HG02870 (cell line): ENCODE results near the gene INPP1.
"Not testable (repeated sequence)": the region's sequence is repeated elsewhere in the genome, so short reads cannot be mapped to it uniquely, and the experiment has no call there.

Experiments
- ATAC-seq: cut with Tn5 transposase; IDR thresholded peaks from one replicate; pipeline ENCODE4 v1.9.1; 2021; ENCODE audit warnings: mild to moderate bottlenecking, moderate library complexity; ENCODE audit not compliant: unreplicated experiment

Gene INPP1

DNA sequence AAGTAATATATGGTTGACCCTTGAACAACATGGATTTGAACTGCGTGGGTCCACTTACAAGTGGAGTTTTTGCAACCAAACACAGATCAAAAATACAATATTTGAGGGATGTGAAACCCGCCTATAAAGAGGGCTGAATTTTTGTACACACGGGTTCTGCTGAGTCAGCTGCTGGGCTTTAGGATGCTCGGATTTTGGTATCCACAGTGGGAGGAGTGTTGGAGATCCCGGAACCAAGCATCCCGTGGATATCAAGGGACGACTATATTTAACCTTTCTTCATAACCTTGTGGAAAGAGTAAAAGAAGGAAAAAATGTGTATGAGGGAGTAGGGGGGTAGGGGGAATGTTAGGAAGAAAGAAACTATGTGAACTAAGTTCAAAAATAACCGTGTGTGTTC is 10.0 kb upstream of the INPP1 start:
- no peak for ATAC-seq

DNA sequence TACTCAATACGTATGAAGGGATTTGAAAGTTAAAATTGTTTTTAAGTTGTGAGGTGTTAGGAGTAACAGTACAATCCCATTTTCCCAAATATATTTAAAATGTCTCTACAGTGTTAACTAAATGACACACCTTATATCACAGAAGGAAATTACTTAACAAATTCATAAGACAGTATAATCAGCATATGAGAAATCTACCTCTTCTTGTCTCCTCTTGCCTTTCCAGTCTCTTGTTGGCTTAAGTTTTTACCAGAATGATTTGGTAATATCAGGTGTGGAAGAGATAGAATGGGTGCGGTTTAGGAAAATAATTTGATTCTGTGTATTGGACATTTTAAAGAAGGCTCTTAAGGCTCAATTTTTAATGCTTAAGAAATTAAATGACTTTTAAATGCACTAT is 9.5 kb upstream of the INPP1 start:
- ATAC-seq = no peak

DNA sequence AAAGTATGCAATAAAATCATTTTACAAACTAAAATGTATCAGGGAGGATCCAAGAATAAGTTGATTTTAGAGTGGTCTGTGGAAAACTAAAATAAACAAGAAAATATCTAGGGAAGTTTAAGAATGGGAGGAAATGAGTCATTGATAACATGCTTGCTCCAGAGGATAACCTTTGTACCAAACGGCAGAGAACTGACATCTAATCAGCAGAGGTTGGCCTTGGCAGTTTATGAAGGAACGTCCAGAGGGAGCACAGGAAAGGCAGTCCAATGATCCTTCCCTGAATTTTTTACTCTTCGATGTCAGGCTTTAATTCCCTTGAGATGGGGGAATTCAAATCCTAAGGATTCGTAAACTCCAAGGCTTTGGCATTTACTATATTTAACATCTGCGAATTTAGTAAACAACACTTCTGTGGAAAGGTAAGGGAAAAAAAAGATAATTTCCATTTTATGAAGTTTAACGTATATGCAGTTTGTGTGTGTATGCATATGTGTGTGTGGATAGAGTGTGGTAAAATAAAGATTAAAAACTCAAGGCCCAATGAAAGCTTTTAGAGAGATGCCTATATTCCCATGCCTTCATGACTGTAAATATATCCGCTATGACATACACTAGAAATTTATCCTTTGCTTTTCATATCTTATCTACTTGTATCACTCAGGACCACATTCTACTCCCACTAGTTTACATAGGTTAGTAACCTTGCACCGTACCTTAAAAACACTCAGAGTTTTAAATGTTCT is 8.7 kb upstream of the INPP1 start:
- no peak for ATAC-seq

DNA sequence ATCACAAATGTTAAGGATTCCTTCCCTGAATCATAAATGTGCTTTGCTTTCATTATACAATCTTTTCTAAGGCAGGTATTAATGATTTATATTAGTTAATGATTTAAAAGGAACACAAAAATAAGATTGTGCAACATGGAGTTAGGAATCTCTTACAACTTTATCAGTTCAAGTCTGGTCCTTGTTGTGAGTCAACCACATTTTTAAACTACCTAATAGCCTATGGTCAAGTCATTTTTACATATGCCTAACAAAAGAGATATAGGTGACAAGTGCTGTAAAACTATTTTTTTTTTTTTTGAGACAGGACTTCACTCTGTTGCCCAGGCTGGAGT is 8.2 kb upstream of the INPP1 start:
- ATAC-seq = no peak

DNA sequence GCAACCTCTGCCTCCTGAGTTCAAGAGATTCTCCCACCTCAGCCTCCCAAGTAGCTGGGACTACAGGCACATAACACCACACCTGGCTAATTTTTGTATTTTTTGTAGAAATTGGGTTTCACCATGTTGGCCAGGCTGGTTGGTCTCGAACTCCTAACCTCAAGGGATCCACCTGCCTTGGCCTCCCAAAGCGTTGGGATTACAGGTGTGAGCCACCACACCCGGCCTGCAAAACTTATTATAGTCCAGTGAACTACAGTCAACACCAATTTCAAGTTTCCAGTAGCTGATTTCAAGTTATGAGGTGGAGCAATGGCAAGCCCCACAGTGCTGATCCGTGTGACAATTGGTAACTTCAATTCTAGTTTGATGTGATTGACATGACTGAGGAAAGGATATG is 7.8 kb upstream of the INPP1 start:
- not testable (repeated sequence) for ATAC-seq

DNA sequence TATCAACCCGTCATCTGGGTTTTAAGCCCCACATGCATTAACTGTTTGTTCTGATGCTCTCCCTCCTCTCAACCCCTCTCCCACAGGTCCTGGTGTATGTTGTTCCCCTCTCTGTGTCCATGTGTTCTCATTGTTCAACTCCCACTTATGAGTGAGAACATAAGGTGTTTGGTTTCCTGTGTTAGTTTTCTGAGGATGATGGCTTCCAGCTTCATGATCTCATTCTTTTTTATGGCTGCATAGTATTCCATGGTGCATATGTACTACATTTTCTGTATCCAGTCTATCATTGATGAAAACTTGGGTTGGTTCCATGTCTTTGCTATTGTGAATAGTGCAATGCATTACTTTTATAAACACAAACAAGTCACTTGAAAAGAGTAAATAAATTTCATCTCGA is 7.0 kb upstream of the INPP1 start:
- no peak for ATAC-seq

DNA sequence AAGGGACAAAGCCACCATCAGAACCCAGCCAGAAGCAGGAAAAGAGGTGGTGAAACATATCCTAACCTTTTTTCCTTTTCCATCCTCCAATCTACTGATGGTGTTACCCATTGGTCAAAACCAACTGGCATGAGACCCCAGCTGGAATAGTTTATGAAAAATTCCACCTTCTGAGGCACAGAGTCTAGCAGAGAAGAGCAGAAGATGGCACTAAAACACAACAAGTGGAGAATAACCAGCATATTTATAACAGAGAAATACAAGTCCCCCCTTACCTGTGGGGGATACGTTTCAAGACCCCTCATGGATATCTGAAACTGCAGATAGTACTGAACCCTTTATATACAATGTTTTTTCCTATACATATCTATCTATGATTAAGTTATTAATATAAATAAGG is 4.9 kb upstream of the INPP1 start:
- ATAC-seq = no peak

DNA sequence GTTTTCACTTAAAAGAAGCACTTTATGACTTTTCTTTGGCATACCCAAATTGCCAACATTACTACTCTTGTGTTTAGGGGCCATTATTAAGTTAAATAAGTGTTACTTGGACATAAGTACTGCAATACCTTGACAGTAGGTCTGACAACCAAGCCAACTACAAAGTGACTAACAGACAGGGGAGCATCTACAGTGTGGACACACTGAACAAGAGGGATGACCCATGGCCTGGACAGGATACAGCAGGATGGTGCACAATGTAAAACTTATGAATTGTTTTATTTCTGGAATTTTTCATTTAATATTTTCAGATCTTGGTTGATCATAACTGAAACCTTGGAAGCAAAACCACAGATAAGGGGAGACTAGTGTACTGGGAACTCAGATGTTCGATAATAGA is 4.0 kb upstream of the INPP1 start:
- no peak for ATAC-seq

DNA sequence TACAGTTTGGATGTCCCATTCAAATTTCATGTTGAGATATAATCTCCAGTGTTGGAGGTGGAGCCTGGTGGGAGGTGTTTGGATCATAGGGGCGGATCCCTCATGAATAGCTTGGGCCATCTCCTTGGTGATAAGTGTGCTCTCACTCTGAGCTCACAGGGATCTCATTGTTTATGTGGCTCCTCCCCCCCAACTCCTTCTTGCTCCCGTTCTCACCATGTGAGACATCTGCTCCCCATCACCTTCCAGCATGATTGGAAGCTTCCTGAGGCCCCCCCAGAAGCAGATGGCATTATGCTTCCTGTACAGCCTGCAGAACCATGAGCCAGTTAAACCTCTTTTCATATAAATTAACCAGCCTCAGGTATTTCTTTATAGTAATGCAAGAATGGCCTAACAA is 3.0 kb upstream of the INPP1 start:
- no peak for ATAC-seq

DNA sequence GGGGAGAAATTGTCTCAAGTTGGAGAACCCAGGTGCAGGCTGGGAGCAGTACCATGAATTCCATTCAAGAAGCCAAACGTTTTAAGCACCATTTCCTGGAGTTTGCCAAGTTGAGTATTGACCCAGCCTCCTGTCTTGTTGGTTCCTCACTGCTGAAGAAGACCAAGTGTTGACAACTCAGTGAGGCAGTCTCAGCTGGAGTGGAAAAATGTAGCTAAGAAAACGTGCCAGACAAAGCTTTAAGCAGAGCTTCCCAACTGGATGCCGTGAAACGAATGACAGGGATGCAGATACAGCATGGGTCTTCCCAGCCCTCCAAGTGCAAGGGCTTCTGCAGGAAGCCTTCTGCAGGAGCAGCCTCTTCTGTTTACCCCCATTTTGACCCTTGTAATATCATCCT is 778 bp upstream of the INPP1 start:
- no peak for ATAC-seq

DNA sequence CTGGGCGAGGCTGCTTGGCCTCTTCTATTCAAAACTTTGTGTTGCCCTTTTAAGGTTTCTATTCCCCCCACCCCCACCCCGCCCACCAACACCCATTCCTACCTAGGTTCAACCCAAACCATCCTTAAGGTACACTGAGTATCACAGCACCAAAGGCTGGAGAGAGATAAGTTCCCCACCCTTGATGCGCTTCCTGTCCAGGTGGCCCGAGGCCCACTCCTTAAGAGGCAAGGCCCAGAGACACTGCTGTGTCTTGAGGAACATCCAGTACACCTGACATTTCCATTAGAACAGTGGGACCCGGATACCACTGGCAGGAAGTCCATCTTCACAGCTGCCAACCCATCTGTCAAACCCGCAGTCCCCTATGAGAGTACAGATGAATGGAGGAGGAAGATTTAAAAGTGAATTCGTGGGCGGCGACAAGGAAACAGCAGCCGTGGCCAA is 277 bp upstream of the INPP1 start:
- ATAC-seq = no peak

DNA sequence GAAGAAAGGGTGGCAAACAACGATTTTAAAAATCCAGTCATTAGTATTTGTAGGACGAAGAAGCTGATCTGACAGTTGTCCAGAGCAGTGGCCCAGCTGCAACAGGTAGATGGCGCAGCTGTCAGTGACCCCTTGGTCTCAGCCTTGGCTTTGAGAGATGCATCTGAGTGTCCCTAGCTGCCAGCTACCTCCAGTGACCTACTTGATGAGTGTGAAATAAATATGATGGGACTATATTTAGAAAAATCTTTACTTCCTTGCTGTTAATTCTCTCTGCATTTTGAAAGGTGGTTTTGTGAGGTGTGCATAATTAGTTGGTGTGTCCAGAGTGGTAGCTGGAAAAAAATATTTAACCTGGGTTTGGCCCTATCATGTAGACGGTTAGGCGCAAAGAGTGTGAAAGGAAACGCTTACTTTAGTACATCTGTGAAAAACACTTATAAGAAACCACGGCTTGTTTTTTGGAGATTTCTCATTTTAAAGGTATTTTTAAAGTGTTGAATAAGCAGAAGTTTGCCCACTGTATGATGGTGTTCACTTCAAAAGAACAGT is 963 bp downstream of the INPP1 start:
- ATAC-seq = peak; percentile 65

DNA sequence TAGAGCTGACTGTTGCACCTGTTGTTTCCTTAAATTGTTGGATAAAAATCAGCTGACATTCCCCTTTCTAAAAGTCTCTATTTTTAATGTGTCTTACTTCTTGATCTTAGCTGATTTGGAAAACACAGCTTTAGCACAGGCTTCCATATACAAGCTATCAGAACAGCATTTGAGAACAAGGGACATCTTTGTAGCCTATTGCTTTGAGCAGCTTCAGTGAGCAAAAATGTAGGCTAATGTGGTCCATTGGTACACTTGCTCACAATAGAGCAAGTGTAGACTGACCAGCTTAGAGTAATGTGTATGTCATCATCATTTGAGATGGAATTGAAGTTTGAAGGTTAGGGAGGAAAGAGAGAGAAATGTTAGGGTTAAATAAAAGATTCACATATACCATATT is 7.0 kb downstream of the INPP1 start:
- no peak for ATAC-seq

DNA sequence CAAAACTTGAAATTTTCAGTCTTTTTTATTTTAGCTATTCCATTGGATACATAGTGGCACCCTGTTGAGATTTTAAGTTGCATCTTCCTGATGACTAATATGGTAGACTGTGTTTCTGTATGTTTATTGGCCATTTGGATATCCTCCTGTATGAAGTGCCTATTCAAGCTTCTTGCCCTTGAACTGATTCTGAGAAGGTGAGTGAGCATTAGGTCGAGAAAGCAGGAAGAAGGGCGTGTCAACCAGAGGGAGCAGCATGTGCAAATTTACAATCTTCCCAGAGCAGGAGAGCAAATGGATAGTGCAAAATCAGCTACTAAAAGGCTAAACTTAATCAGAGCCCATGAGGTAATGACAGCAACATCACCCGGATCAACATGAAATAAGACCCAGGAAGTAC is 8.6 kb downstream of the INPP1 start:
- ATAC-seq = no peak

DNA sequence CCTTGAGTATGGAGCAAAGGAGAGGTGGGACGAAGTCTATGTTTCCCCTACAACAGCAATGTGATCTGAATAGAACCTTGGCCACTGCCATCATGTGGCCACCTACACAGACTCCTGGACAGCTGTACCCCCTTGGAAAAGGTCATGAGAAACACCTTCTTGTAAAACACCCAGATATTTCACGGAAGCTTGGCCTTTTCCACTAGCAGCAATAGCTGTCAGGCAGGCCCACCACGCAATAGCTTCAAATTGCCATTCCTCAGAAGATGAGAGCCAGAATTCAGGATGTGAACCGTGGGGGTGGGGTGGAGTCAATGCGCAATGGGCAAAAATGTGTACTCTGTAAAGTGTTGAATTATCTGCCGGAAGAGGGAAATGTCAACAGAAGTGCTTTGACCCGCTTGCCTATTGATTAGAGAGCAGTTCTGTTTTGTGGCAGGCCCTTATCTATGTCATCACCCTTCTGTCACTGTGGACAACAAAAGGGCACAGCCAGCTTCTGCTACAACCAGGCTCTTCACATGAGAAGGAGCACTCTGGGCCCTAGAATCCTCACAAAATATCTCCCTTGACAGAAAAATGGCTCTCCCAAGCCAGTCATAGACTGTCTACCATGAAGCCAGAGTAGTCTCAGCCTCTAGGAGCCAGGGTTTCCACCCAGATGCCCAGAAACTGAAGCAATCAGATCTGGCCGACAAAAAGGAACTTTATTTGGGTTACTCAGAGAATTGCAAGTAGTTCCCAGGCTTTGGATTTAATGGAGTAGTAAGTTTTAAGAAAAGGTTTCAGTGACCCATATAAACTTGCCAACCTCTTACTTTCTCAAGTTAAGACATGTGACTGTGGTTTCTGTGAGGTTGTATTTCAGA is 9.5 kb downstream of the INPP1 start:
- ATAC-seq = no peak

DNA sequence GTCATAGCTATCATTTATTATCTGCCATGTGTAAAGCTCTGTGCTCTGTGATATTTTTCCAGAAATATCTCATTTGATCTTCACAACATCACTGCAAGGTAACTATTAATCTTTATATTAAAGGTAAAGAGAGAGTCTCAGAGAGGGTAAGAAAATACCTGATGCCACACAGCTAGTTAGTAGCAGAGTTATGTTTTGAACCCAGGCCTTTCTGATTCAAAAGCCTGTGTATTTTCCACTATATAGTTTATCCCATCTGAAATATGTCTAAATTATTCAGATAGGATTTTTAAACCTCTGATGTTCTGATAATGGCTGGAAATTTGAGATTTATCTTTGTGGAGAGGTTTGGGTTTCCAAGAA is 10.1 kb downstream of the INPP1 start:
- no peak for ATAC-seq

DNA sequence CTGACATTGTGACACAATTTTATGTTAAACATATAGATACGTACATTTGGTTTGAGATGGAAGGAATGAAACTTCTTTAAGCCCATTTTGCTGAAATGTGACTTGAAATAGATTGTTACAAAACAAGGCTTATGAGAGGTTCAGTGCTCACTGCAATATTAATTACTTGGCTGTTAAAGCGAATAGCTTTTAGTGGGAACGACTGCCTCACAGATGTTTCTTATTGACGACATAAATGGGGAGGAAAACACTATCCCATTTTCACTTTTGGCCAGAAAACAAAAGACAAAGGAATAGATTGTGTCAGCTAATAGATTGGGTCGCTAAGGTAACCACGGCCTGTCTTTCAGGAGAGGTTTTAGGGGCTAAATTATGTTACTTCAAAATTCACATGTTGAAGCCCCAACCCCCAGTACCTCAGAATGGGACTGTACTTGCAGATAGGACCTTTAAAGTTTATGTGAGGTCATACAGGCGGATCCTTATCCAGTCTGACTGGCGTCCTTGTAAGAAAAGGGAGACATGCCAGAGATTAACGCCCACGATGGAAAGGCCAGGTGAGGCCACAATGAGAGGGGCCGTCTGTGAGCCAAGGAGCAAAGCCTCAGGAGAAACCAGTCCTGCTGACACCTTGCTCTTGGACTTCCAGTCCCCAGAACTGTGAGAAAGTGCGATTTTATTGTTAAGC is 10.8 kb downstream of the INPP1 start:
- ATAC-seq = no peak

DNA sequence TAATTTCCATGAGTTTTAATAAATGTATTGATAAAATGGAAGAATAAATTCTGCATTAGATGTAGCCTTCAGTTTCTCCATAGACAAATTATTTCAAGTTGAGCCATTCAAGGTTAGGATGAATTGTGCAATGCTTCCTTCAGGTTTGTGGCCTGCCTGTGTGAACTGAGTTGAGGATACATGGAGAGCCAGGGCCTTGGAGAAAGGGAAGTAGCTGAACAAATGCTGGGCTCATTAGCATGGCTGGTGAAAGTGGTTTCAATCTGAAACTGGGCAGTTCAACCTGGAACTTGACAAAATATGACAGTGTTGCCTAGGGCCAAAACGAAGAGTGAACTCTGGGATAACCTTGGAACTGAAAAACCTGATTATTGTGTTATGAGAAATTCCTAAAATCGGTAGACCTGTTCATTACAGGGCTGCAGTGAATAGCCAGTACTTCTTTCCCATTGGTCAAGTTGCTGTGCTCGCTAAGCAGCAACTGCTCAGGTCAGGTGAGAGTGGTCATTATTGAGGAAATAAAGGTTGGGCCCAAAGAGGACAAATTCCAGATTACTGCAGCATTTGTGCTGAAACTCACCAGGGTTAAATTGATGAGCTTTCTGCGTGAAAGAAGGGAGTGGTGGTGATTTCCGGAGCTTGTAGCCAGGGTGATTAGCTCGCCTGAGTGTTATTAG is 12.7 kb downstream of the INPP1 start:
- no peak for ATAC-seq

DNA sequence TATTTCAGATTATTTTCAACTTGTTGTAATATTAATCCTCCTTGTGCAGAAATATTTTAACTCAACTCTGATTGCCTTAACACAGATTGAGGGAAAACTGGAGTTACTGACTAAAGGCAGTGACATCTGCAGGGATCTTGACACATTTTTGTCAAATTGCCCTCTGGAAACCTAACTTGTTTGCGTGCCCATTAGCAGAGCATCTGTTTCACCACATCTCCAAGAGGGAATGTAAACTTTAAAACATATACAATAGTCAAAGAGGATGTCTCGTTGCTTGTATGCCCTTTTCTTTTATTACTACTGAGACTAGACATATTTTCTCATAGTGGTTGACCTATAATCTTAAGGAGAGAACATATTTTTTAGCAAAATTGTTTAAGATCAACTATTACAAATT is 14.2 kb downstream of the INPP1 start:
- no peak for ATAC-seq

DNA sequence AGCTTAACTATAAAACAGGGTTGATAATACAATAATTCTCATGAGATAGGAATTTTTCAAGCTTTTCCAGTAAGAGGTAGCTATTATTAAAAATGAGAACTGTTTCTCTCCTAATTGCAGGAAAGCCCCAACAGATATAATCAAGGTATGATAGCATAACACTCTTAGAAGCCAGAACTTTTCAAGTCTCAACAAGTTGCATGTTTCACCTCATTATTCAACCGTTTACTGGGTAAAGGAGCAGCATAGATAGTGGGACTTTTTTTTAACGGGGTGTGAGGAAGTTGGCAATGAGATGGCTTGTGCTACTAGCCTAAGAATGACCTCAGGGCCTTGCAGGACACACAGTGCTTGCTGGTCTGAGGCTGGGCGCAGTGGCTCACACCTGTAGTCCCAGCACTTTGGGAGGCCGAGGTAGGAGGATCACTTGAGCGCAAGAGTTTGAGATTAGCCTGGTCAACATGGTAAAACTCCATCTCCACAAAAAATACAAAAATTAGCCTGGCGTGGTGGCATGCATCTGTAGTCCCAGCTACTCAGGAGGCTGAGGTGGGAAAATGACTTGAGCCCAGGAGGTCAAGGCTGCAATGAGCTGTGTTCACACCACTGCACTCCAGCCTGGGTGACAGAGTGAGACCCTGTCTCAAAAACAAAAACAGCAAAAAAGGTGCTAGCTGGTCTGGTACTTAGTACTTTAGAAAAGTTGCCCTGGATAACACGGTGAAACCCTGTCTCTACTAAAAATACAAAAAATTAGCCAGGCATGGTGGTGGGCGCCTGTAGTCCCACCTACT is 15.5 kb downstream of the INPP1 start:
- not testable (repeated sequence) for ATAC-seq
